T-cell (primary cell): ENCODE measurements around the gene OXT. TPM values are rescaled to one million over a fixed set of nuclear protein-coding genes. Genes with fewer than 3 reads are reported as not detected.
"Not testable (repeated sequence)": the region's sequence is repeated elsewhere in the genome, so short reads cannot be mapped to it uniquely, and the experiment has no call there.

Experiments used
- ATAC-seq, 4 experiments: fragments of 200-7000 bp in 3 of 4; fragments of 150-1000 bp in 1 of 4; cut with Tn5 transposase; replicated peaks in 1 of 4; 1 replicate in 3 of 4; 2 replicates in 1 of 4; pipeline ENCODE4 v1.10.0; 2021; ENCODE audit warnings: moderate library complexity in 3 of 4, mild to moderate bottlenecking in 2 of 4, moderate number of reproducible peaks in 1 of 4
- CTCF ChIA-PET, 2 donors: fragments of 300-600 bp; sonication (Branson Sonifier 250); formaldehyde crosslinking; loops; one replicate each; lab custom pipeline; 2022; ENCODE audit warnings: antibody characterized with exemption in 2 of 2; lab: Charles Lee
- POLR2A ChIA-PET, 2 donors: fragments of 300-600 bp; sonication (Branson Sonifier 250); formaldehyde crosslinking; loops; one replicate each; lab custom pipeline; 2022; ENCODE audit warnings: antibody characterized with exemption in 2 of 2; lab: Charles Lee
- DNase-seq, 35 experiments: peaks; one replicate each; pipeline versions ENCODE4 v3.0.0 to v3.0.0-alpha.2; 2013 to 2023
- H3K27ac ChIP-seq: one replicate; pipeline ENCODE4 v1.5.1; 2013; ENCODE audit warnings: low read length
- H3K27me3 ChIP-seq, 2 experiments: replicated peaks in 1 of 2; 1 replicate in 1 of 2; 2 replicates in 1 of 2; pipeline versions ENCODE4 v1.6.1 to v1.7.0; 2013; ENCODE audit warnings: low read length in 1 of 2, mixed read lengths in 1 of 2; ENCODE audit not compliant: control insufficient read depth in 2 of 2, insufficient read depth in 2 of 2; ENCODE audit errors: extremely low read depth in 1 of 2
- H3K36me3 ChIP-seq, 2 donors: 1 replicate in 1 of 2; 2 replicates in 1 of 2; pipeline versions ENCODE4 v1.6.1 to v1.7.0; 2013; ENCODE audit warnings: low read length in 1 of 2; ENCODE audit not compliant: control insufficient read depth in 2 of 2, insufficient read depth in 1 of 2; ENCODE audit errors: extremely low read depth in 1 of 2
- H3K4me1 ChIP-seq, 2 experiments: 1 replicate in 1 of 2; 2 replicates in 1 of 2; pipeline versions ENCODE4 v1.6.1 to v1.7.0; 2013; ENCODE audit warnings: low read length in 2 of 2, mixed read lengths in 1 of 2; ENCODE audit not compliant: insufficient read depth in 2 of 2, control insufficient read depth in 1 of 2; ENCODE audit errors: extremely low read depth in 1 of 2
- H3K4me3 ChIP-seq, 2 donors: 1 replicate in 1 of 2; 2 replicates in 1 of 2; pipeline versions ENCODE4 v1.5.1 to v1.7.0; 2013; ENCODE audit warnings: mild to moderate bottlenecking in 2 of 2, low read length in 1 of 2, moderate library complexity in 1 of 2; ENCODE audit not compliant: control insufficient read depth in 1 of 2; ENCODE audit errors: extremely low read depth in 1 of 2
- H3K9me3 ChIP-seq: 2 replicates; pipeline ENCODE4 v1.7.0; 2013
- H3K27ac Mint-ChIP-seq, 2 donors: one replicate each; pipeline ENCODE4 v1.8.0; 2020 to 2021; ENCODE audit warnings: mild to moderate bottlenecking in 2 of 2, mixed read lengths in 2 of 2
- H3K27me3 Mint-ChIP-seq, 2 donors: one replicate each; pipeline ENCODE4 v1.8.0; 2021 to 2022; ENCODE audit warnings: mixed read lengths in 2 of 2
- H3K36me3 Mint-ChIP-seq: one replicate; pipeline ENCODE4 v1.8.0; 2021; ENCODE audit warnings: mixed read lengths
- H3K4me1 Mint-ChIP-seq, 3 donors: one replicate each; pipeline ENCODE4 v1.8.0; 2020 to 2022; ENCODE audit warnings: mixed read lengths in 3 of 3, mild to moderate bottlenecking in 1 of 3
- H3K4me3 Mint-ChIP-seq, 3 donors: one replicate each; pipeline ENCODE4 v1.8.0; 2020 to 2022; ENCODE audit warnings: mild to moderate bottlenecking in 3 of 3, mixed read lengths in 3 of 3, moderate library complexity in 3 of 3
- H3K9me3 Mint-ChIP-seq, 3 donors: one replicate each; pipeline ENCODE4 v1.8.0; 2020 to 2022; ENCODE audit warnings: mixed read lengths in 3 of 3
- WGBS: methylation state at CpG from one replicate; pipeline ENCODE4 v1.1.5; 2013; ENCODE audit warnings: missing lambda C conversion rate; ENCODE audit not compliant: insufficient coverage; 5-methylcytosine and 5-hydroxymethylcytosine counted together
- total RNA-seq, 35 experiments: library from RNA in 6 of 35; stranded (reverse) in 6 of 35; fragments of 120-200 nt in 1 of 35; gene quantifications; one replicate each; pipeline versions ENCODE4 v1.2.1 to v1.2.4 and lab custom pipeline; 2013 to 2026

Gene OXT
- total RNA-seq, 5 donors from 2014 or later (not counting 1 experiment from before 2014, with no cell fraction given) = 0.92 to 3.0 (median 1.5) TPM; not detected in 2

GRCh38 chr20:3072530-3073250 lies 1.3 kb downstream of the OXT start:
- Histone ChIP-seq H3K4me1 (peaks cover 4 to 32% of the 10 kb centered on the region in 2 experiments), H3K27ac (peak overlapping the region; percentile 47), H3K4me3 (peak overlapping the region; percentile 41 to 54), H3K27me3 (peaks cover 0 to 18% of the 10 kb centered on the region in 2 experiments), H3K36me3 (no peaks in the 10 kb centered on the region), H3K9me3 (no peaks in the 10 kb centered on the region)
- H3K36me3 Mint-ChIP-seq = peaks cover 5% of the 10 kb centered on the region
- no peaks in the 10 kb centered on the region for H3K9me3 Mint-ChIP-seq
- peaks cover 0 to 2% of the 10 kb centered on the region in 2 donors for H3K27me3 Mint-ChIP-seq
- ATAC-seq (no peak), DNase-seq (no peak)
- peaks cover 22 to 42% (median 27%) of the 10 kb centered on the region in 3 donors for H3K4me1 Mint-ChIP-seq
- 91% methylated on average over 22 of the region's 22 CpGs for WGBS
- CTCF ChIA-PET = no interaction called here
- POLR2A ChIA-PET = interaction anchor here in 1 of 2 donors (1.2 kb wide), 1 partner anchor 20 kb away, joined by 3 read pairs; no protein-coding TSS in a partner anchor
- H3K4me3 Mint-ChIP-seq = peak overlapping the region; percentile 75 to 86 (median 75)
- peak overlapping the region; percentile 73 to 90 for H3K27ac Mint-ChIP-seq

- Histone ChIP-seq H3K4me1 (peaks cover 4 to 34% of the 10 kb centered on the region in 2 experiments), H3K27me3 (peaks cover 0 to 18% of the 10 kb centered on the region in 2 experiments)
- POLR2A ChIA-PET, CTCF ChIA-PET, H3K9me3 ChIP-seq, H3K9me3 Mint-ChIP-seq, H3K27ac ChIP-seq, H3K4me3 ChIP-seq, H3K27me3 Mint-ChIP-seq, H3K36me3 ChIP-seq, DNase-seq, ATAC-seq, H3K36me3 Mint-ChIP-seq: not testable (repeated sequence)
- H3K4me1 Mint-ChIP-seq = peaks cover 25 to 45% (median 30%) of the 10 kb centered on the region in 3 donors
- WGBS = 89% methylated on average over 4 of the region's 8 CpGs
- H3K27ac Mint-ChIP-seq = peak overlapping the region in 1 of 2 donors; percentile 6
- H3K4me3 Mint-ChIP-seq = peak overlapping the region; percentile 34 to 75 (median 54)
Observed at GRCh38 chr20:3073251-3073643, 1.8 kb downstream of the OXT start.

- whole genome bisulfite sequencing = 43% methylated on average over 3 of the region's 6 CpGs
- H3K9me3 ChIP-seq = no peaks in the 10 kb centered on the region
- DNase-seq (no peak), ATAC-seq (no peak)
- no peak overlapping the region for H3K27ac Mint-ChIP-seq
- H3K4me3 ChIP-seq = no peak overlapping the region
- H3K27ac ChIP-seq = no peak overlapping the region
- H3K27me3 Mint-ChIP-seq = peaks cover 0 to 8% of the 10 kb centered on the region in 2 donors
- no peaks in the 10 kb centered on the region for H3K9me3 Mint-ChIP-seq
- H3K4me3 Mint-ChIP-seq = no peak overlapping the region
- peaks cover 4 to 34% of the 10 kb centered on the region in 2 experiments for H3K4me1 ChIP-seq
- H3K36me3 Mint-ChIP-seq = no peaks in the 10 kb centered on the region
- no peaks in the 10 kb centered on the region for H3K36me3 ChIP-seq
- CTCF ChIA-PET = interaction anchor here in 1 of 2 donors (0.6 kb wide), 1 partner anchor 23 kb away, joined by 3 read pairs; no protein-coding TSS in a partner anchor
- H3K4me1 Mint-ChIP-seq = peaks cover 25 to 41% (median 28%) of the 10 kb centered on the region in 3 donors
- POLR2A ChIA-PET = no interaction called here
- peaks cover 0 to 20% of the 10 kb centered on the region in 2 experiments for H3K27me3 ChIP-seq
Observed at GRCh38 chr20:3074812-3075211, 3.4 kb downstream of the OXT start.

- POLR2A ChIA-PET, H3K27ac Mint-ChIP-seq, H3K27me3 Mint-ChIP-seq, H3K27ac ChIP-seq, H3K36me3 ChIP-seq, H3K4me3 Mint-ChIP-seq, H3K36me3 Mint-ChIP-seq, H3K9me3 Mint-ChIP-seq, CTCF ChIA-PET, H3K9me3 ChIP-seq, H3K4me3 ChIP-seq, DNase-seq, ATAC-seq: not testable (repeated sequence)
- peaks cover 4 to 34% of the 10 kb centered on the region in 2 experiments for H3K4me1 ChIP-seq
- peaks cover 0 to 20% of the 10 kb centered on the region in 2 experiments for H3K27me3 ChIP-seq
- WGBS = no CpG with 5 or more reads among the region's 6 CpGs
- peaks cover 25 to 41% (median 28%) of the 10 kb centered on the region in 3 donors for H3K4me1 Mint-ChIP-seq
Observed at GRCh38 chr20:3075315-3075714, 3.9 kb downstream of the OXT start.

- Mint-ChIP-seq H3K36me3 (no peaks in the 10 kb centered on the region), H3K9me3 (no peaks in the 10 kb centered on the region), H3K4me1 (peaks cover 16 to 32% (median 21%) of the 10 kb centered on the region in 3 donors), H3K27me3 (peaks cover 18 to 29% of the 10 kb centered on the region in 2 donors), H3K27ac (peak overlapping the region in 1 of 2 donors; percentile 31), H3K4me3 (peak overlapping the region; percentile 14 to 51 (median 49))
- ChIA-PET CTCF (interaction anchor here (0.6 to 0.8 kb wide), 3 partner anchors 23 to 83 kb away, joined by 3 to 4 read pairs (median 4); no protein-coding TSS in a partner anchor), POLR2A (interaction anchor here (0.8 to 1.2 kb wide), 3 partner anchors 14 to 26 kb away, joined by 4 read pairs; no protein-coding TSS in a partner anchor)
- H3K4me3 ChIP-seq = no peak overlapping the region
- WGBS = 13% methylated on average over 2 of the region's 4 CpGs
- H3K27ac ChIP-seq = no peak overlapping the region
- H3K4me1 ChIP-seq = peaks cover 2 to 26% of the 10 kb centered on the region in 2 experiments
- DNase-seq (peak in 1 of 35 experiments; percentile 33), ATAC-seq (peak; percentile 60 to 66 (median 62))
- peaks cover 0 to 29% of the 10 kb centered on the region in 2 experiments for H3K27me3 ChIP-seq
- no peaks in the 10 kb centered on the region for H3K36me3 ChIP-seq
- no peaks in the 10 kb centered on the region for H3K9me3 ChIP-seq
Observed at GRCh38 chr20:3077618-3078134, 6.3 kb downstream of the OXT start.

GRCh38 chr20:3080939-3081388 lies 9.5 kb downstream of the OXT start:
- ChIA-PET CTCF (no interaction called here), POLR2A (no interaction called here)
- no peak for ATAC-seq
- H3K4me3 Mint-ChIP-seq = peak overlapping the region in 1 of 3 donors; percentile 63
- H3K36me3 ChIP-seq = no peaks in the 10 kb centered on the region
- peaks cover 19 to 26% (median 25%) of the 10 kb centered on the region in 3 donors for H3K4me1 Mint-ChIP-seq
- no peaks in the 10 kb centered on the region for H3K36me3 Mint-ChIP-seq
- no peak overlapping the region for H3K27ac Mint-ChIP-seq
- H3K27me3 ChIP-seq = peaks cover 0 to 52% of the 10 kb centered on the region in 2 experiments
- H3K27me3 Mint-ChIP-seq = peaks cover 18 to 47% of the 10 kb centered on the region in 2 donors
- 88% methylated on average over 2 of the region's 6 CpGs for WGBS
- H3K4me1 ChIP-seq = peaks cover 0 to 25% of the 10 kb centered on the region in 2 experiments
- DNase-seq = no peak
- no peaks in the 10 kb centered on the region for H3K9me3 Mint-ChIP-seq
- no peaks in the 10 kb centered on the region for H3K9me3 ChIP-seq
- H3K27ac ChIP-seq = no peak overlapping the region
- H3K4me3 ChIP-seq = no peak overlapping the region
